CD14-positive monocyte (primary cell): ENCODE measurements around the gene BEX3. TPM values are rescaled to one million over a fixed set of nuclear protein-coding genes. Genes with fewer than 3 reads are reported as not detected.

Experiments
- DNase-seq, 3 donors: peaks; one replicate each; pipeline ENCODE4 v3.0.0-alpha.2; 2011 to 2022
- H2AFZ ChIP-seq: 2 replicates; pipeline ENCODE4 v1.6.0; 2012; ENCODE audit warnings: mild to moderate bottlenecking, low read depth, low read length, inconsistent platforms; ENCODE audit not compliant: insufficient read depth, poor library complexity, severe bottlenecking
- H3K27ac ChIP-seq, 2 donors: 1 replicate in 1 of 2; 2 replicates in 1 of 2; pipeline ENCODE4 v1.5.1; 2012 to 2013; ENCODE audit warnings: low read length in 2 of 2, control low read depth in 1 of 2, inconsistent platforms in 1 of 2, low read depth in 1 of 2, mild to moderate bottlenecking in 1 of 2
- H3K27me3 ChIP-seq, 2 donors: one replicate each; pipeline versions ENCODE4 v1.6.0 to v1.6.1; 2011 to 2013; ENCODE audit warnings: low read length in 2 of 2; ENCODE audit not compliant: control insufficient read depth in 2 of 2, insufficient read depth in 2 of 2
- H3K36me3 ChIP-seq, 2 donors: replicated peaks in 1 of 2; 1 replicate in 1 of 2; 2 replicates in 1 of 2; pipeline versions ENCODE4 v1.5.1 to v1.6.1; 2012 to 2013; ENCODE audit warnings: low read length in 2 of 2, control low read depth in 1 of 2, inconsistent platforms in 1 of 2, mild to moderate bottlenecking in 1 of 2; ENCODE audit not compliant: insufficient read depth in 2 of 2, control insufficient read depth in 1 of 2
- H3K4me1 ChIP-seq, 2 donors: 1 replicate in 1 of 2; 2 replicates in 1 of 2; pipeline versions ENCODE4 v1.5.1 to v1.6.1; 2012 to 2013; ENCODE audit warnings: low read length in 2 of 2, control low read depth in 1 of 2, inconsistent platforms in 1 of 2, mild to moderate bottlenecking in 1 of 2, moderate library complexity in 1 of 2; ENCODE audit not compliant: insufficient read depth in 2 of 2, control insufficient read depth in 1 of 2
- H3K4me2 ChIP-seq: replicated peaks from 2 replicates; pipeline ENCODE3; 2012; ENCODE audit warnings: low read length, moderate library complexity, mild to moderate bottlenecking; ENCODE audit not compliant: poor library complexity, severe bottlenecking; ENCODE audit errors: extremely low read depth
- H3K4me3 ChIP-seq, 3 experiments: fragments of 200-600 bp in 1 of 3; sonication (generic) in 1 of 3; replicated peaks in 1 of 3; 1 replicate in 2 of 3; 2 replicates in 1 of 3; pipeline ENCODE4 v1.5.1; 2011 to 2013; ENCODE audit warnings: low read length in 3 of 3, mild to moderate bottlenecking in 3 of 3, control low read depth in 2 of 3, low read depth in 2 of 3, inconsistent platforms in 1 of 3, moderate library complexity in 1 of 3
- H3K79me2 ChIP-seq: 2 replicates; pipeline ENCODE4 v1.6.0; 2012; ENCODE audit warnings: mild to moderate bottlenecking, control low read depth, inconsistent platforms, low read length, moderate library complexity; ENCODE audit not compliant: insufficient read depth
- H3K9ac ChIP-seq: 2 replicates; pipeline ENCODE4 v1.6.0; 2017; ENCODE audit warnings: low read length, mild to moderate bottlenecking; ENCODE audit not compliant: insufficient read depth, poor library complexity, severe bottlenecking
- H3K9me3 ChIP-seq, 2 donors: replicated peaks in 1 of 2; 1 replicate in 1 of 2; 2 replicates in 1 of 2; pipeline versions ENCODE4 v1.5.1 to v1.6.1; 2012 to 2013; ENCODE audit warnings: low read length in 2 of 2, control low read depth in 1 of 2; ENCODE audit not compliant: control insufficient read depth in 1 of 2, insufficient read depth in 1 of 2
- H4K20me1 ChIP-seq: 2 replicates; pipeline ENCODE4 v1.6.0; 2012; ENCODE audit warnings: mild to moderate bottlenecking, low read length, control low read depth, moderate library complexity; ENCODE audit not compliant: insufficient read depth
- H3K27ac Mint-ChIP-seq, 7 donors: one replicate each; pipeline ENCODE4 v1.8.0; 2020; ENCODE audit warnings: mild to moderate bottlenecking in 7 of 7, mixed read lengths in 7 of 7, moderate library complexity in 6 of 7, inconsistent platforms in 2 of 7
- H3K27me3 Mint-ChIP-seq, 3 donors: one replicate each; pipeline ENCODE4 v1.8.0; 2021 to 2022; ENCODE audit warnings: low read depth in 3 of 3, mild to moderate bottlenecking in 3 of 3, mixed read lengths in 3 of 3, moderate library complexity in 3 of 3, inconsistent platforms in 1 of 3
- H3K36me3 Mint-ChIP-seq, 2 donors: one replicate each; pipeline ENCODE4 v1.8.0; 2020; ENCODE audit warnings: mixed read lengths in 2 of 2, inconsistent platforms in 1 of 2, mild to moderate bottlenecking in 1 of 2
- H3K4me1 Mint-ChIP-seq: one replicate; pipeline ENCODE4 v1.8.0; 2020; ENCODE audit warnings: mild to moderate bottlenecking, mixed read lengths
- H3K4me3 Mint-ChIP-seq, 2 donors: one replicate each; pipeline ENCODE4 v1.8.0; 2020; ENCODE audit warnings: mild to moderate bottlenecking in 2 of 2, mixed read lengths in 2 of 2, moderate library complexity in 1 of 2
- H3K9me3 Mint-ChIP-seq, 7 donors: one replicate each; pipeline ENCODE4 v1.8.0; 2020 to 2022; ENCODE audit warnings: mixed read lengths in 7 of 7, mild to moderate bottlenecking in 6 of 7, moderate library complexity in 6 of 7, inconsistent platforms in 2 of 7
- WGBS: methylation state at CpG from one replicate; pipeline ENCODE4 v1.1.5; 2013; ENCODE audit warnings: missing lambda C conversion rate; ENCODE audit not compliant: insufficient coverage; 5-methylcytosine and 5-hydroxymethylcytosine counted together
- intact Hi-C, 2 donors: fragments of 100-400 bp; cut with micrococcal nuclease; formaldehyde crosslinking; loops; one replicate each; pipeline versions ENCODE4 v1.15.0 to v1.15.1; 2023
- polyA plus RNA-seq, 3 donors: library from polyadenylated mRNA; depleted of rRNA in 1 of 3; unstranded in 2 of 3; stranded (reverse) in 1 of 3; fragments of 300-500 nt in 2 of 3; fragments of >200 nt in 1 of 3; fragmentation: Illumina TruSeq in 2 of 3; gene quantifications; 1 replicate in 2 of 3; 2 replicates in 1 of 3; pipeline ENCODE4 v1.2.3, GENCODE V29; 2012 to 2021
- TF ChIP-seq, protein P1 (sequence below): fragments of 200-600 bp; IDR thresholded peaks from one replicate; pipeline ENCODE4 v1.8.0; 2022; ENCODE audit warnings: antibody characterized with exemption, mild to moderate bottlenecking

The BEX3 gene
- polyA plus RNA-seq, 3 donors = 0.49 to 2.7 (median 2.0) TPM

- H4K20me1 ChIP-seq = no peaks in the 10 kb centered on the region
- Mint-ChIP-seq H3K4me3 (no peak overlapping the region), H3K27ac (no peak overlapping the region), H3K4me1 (peaks cover 2% of the 10 kb centered on the region), H3K9me3 (peaks cover 0 to 1% (median 0%) of the 10 kb centered on the region in 7 donors), H3K36me3 (no peaks in the 10 kb centered on the region), H3K27me3 (peaks cover 0 to 8% (median 0%) of the 10 kb centered on the region in 3 donors)
- H2AFZ ChIP-seq = no peak overlapping the region
- H3K9me3 ChIP-seq = no peaks in the 10 kb centered on the region
- no peaks in the 10 kb centered on the region for H3K36me3 ChIP-seq
- no peak overlapping the region for H3K9ac ChIP-seq
- H3K4me2 ChIP-seq = no peak overlapping the region
- no peaks in the 10 kb centered on the region for H3K79me2 ChIP-seq
- TF ChIP-seq, protein P1, sequence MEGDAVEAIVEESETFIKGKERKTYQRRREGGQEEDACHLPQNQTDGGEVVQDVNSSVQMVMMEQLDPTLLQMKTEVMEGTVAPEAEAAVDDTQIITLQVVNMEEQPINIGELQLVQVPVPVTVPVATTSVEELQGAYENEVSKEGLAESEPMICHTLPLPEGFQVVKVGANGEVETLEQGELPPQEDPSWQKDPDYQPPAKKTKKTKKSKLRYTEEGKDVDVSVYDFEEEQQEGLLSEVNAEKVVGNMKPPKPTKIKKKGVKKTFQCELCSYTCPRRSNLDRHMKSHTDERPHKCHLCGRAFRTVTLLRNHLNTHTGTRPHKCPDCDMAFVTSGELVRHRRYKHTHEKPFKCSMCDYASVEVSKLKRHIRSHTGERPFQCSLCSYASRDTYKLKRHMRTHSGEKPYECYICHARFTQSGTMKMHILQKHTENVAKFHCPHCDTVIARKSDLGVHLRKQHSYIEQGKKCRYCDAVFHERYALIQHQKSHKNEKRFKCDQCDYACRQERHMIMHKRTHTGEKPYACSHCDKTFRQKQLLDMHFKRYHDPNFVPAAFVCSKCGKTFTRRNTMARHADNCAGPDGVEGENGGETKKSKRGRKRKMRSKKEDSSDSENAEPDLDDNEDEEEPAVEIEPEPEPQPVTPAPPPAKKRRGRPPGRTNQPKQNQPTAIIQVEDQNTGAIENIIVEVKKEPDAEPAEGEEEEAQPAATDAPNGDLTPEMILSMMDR = no peak
- H3K27ac ChIP-seq = no peak overlapping the region
- no peak for DNase-seq
- no CpG with 5 or more reads among the region's 6 CpGs for WGBS
- H3K4me1 ChIP-seq = no peaks in the 10 kb centered on the region
- no peaks in the 10 kb centered on the region for H3K27me3 ChIP-seq
- no peak overlapping the region for H3K4me3 ChIP-seq
- intact Hi-C loops = no loop called here
Measured at GRCh38 chrX:103415068-103415467, 38.7 kb downstream of the BEX3 start.

GRCh38 chrX:103415528-103415927 lies 39.2 kb downstream of the BEX3 start:
- Mint-ChIP-seq H3K4me3 (no peak overlapping the region), H3K4me1 (peaks cover 2% of the 10 kb centered on the region), H3K27me3 (peaks cover 0 to 8% (median 0%) of the 10 kb centered on the region in 3 donors), H3K27ac (no peak overlapping the region), H3K36me3 (no peaks in the 10 kb centered on the region), H3K9me3 (no peaks in the 10 kb centered on the region)
- no peak for DNase-seq
- Histone ChIP-seq H3K4me2 (no peak overlapping the region), H4K20me1 (no peaks in the 10 kb centered on the region), H3K36me3 (no peaks in the 10 kb centered on the region), H2AFZ (no peak overlapping the region), H3K9ac (no peak overlapping the region), H3K27ac (no peak overlapping the region), H3K4me1 (no peaks in the 10 kb centered on the region), H3K9me3 (no peaks in the 10 kb centered on the region), H3K79me2 (no peaks in the 10 kb centered on the region), H3K4me3 (no peak overlapping the region), H3K27me3 (no peaks in the 10 kb centered on the region)
- TF ChIP-seq, protein P1 = no peak
- intact Hi-C loops = no loop called here
